Adipose tissue (tissue), 3 donors: ENCODE data around the gene SMIM5. TPM values are rescaled to one million over a fixed set of nuclear protein-coding genes. Genes with fewer than 3 reads are reported as not detected.

ENCODE experiments used
- H3K27ac ChIP-seq: one replicate; pipeline ENCODE4 v1.5.1; 2013; ENCODE audit warnings: low read depth, low read length
- WGBS, 3 donors: extraction: QIAGEN DNeasy Blood & Tissue Kit; methylation state at CpG; one replicate each; pipeline ENCODE4 v1.1.7; 2013; 5-methylcytosine and 5-hydroxymethylcytosine counted together
- polyA plus RNA-seq, 3 donors: library from polyadenylated mRNA; stranded (reverse); fragments of 200-250 nt; gene quantifications; one replicate each; pipeline ENCODE4 v1.2.3, GENCODE V29; 2013
- donor health status: healthy with polysubstance abuse.
- donor health status: Bipolar disorder and iron deficiency.
- donor health status: healthy.

The SMIM5 gene
- polyA plus RNA-seq, 3 donors: 0.67 to 1.5 (median 1.4) TPM

DNA sequence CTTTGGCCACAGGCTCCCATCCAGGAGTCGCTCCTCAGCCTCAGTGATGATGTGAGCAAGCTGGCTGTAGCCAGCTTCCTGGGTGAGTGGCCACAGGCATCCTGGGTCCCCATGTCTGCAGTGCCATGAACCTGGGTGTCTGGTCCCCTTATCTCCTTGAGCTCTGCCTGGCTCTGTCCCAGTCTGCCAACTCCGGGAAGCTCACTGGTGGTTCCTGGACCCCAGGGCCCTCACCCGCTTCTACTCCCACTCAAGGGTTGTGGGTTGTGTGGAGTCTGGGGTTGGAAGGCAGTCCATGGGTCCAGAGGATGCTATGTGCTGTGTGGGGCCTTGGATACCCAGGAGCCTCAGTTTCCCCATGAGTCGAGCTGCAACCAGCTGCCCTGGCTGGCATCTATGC lies 11.7 kb upstream of the SMIM5 start:
- WGBS, 3 donors: 67 to 94% (median 92%) methylated on average over 4 of the region's 4 CpGs
- no peak overlapping the region for H3K27ac ChIP-seq

DNA sequence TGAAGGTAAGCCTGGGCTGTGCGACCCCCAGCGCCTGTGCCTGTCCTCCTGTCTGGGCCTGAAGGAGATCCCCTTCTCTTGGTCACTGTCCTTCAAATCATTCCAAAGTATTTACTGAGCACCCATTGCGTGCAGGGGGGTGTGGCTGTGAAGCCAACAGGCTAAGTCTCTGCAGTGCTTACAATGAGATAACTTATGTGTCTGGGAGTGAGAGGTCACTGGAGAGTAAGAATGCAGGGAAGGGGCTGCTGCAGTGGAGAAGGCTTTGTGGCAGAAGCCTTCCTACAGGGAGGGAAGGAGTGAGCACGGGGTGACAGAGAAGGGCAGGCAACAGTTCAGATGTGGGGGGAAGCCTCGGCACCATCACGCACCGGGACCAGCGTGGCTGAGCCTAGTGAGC lies 11.2 kb upstream of the SMIM5 start:
- 80 to 84% (median 81%) methylated on average over 8 of the region's 8 CpGs for WGBS, 3 donors
- no peak overlapping the region for H3K27ac ChIP-seq

DNA sequence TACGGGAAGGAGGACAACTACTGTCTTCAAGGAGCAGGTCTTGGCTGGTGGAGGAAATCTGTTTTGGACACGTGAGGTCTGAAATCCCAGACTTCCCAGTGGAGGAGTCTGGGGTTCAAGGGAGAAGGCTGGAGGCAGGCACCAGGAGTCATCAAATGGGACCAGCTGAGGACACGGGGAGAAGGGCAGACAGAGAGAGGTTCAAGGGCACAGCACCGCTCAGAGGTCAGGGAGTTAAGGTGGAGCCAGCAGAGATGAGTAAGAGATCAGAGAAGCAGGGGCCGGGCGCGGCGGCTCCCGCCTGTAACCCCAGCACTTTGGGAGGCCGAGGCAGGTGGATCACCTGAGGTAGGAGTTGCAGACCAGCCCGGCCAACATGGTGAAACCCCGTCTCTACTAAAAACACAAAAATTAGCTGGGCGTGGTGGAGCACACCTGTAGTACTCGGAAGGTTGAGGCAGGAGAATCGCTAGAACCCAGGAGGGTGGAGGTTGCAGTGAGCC lies 10.4 kb upstream of the SMIM5 start:
- no peak overlapping the region for H3K27ac ChIP-seq
- WGBS, 3 donors: 77 to 94% (median 92%) methylated on average over 15 of the region's 15 CpGs

DNA sequence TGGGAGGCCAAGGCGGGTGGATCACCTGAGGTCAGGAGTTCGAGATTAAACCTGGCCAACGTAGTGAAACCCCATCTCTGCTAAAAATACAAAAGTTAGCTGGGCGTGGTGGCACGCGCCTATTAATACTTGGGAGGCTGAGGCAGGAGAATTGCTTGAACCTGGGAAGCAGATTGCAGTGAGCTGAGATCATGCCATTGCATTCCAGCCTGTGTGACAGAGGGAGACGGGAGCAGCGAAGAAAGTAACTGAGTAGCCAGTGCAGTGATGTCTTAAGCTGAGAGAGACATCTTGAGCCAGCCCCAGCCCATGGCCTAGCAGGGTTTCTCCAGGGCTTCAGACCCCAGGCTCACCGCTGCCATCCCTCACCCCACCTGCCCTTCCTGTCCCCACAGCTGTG lies 9.8 kb upstream of the SMIM5 start:
- 87 to 91% (median 89%) methylated on average over 9 of the region's 9 CpGs for WGBS, 3 donors
- H3K27ac ChIP-seq: no peak overlapping the region

DNA sequence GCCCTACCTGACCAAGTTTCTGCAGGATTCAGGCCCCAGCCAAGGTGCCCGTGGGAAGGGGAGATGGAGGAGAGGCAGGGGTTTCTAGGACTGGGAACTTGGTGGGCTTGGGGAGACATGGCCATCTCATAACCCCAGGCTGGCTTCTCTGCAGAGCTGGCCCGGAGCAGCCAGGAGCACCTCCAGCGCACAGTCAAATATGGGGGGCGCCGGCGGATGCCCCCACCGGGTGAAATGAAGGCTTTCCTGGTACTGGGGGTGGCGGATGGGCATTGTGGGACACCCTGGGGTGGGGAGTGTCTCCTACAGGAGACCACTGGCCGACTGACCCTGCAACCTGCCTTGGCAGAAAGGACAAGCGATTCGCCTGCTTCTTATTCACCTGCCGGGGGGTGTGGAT lies 9.2 kb upstream of the SMIM5 start:
- WGBS, 3 donors: 87 to 93% (median 93%) methylated on average over 12 of the region's 12 CpGs
- H3K27ac ChIP-seq: no peak overlapping the region

DNA sequence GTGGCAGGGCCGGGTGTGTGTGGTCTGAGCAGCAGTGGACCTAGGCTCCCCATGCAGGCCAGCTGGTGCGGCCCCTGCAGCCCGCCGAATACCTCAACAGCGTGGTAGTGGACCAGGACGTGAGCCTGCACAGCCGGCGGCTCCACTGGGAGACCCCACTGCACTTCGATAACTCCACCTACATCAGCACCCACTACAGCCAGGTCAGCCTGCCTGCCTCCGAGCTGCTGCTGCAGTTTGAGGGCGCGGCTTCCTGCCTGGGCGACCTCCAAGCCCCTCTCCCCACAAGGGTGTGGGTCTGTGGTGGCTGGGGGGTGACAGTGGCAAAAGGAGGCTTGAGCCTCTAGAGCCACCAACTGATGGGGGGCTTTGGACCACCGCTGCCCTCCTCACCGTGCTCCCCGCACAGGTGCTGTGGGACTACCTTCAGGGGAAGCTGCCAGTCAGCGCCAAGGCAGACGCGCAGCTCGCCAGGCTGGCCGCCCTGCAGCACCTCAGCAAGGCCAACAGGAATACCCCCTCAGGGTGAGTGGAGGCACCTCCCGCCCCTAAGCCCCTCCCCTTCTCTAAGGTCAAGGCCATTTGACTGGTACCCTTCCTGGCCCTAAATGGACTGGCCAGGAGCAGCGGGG lies 8.4 kb upstream of the SMIM5 start:
- no peak overlapping the region for H3K27ac ChIP-seq
- 87 to 91% (median 88%) methylated on average over 22 to 23 of the region's 23 CpGs for WGBS, 3 donors

DNA sequence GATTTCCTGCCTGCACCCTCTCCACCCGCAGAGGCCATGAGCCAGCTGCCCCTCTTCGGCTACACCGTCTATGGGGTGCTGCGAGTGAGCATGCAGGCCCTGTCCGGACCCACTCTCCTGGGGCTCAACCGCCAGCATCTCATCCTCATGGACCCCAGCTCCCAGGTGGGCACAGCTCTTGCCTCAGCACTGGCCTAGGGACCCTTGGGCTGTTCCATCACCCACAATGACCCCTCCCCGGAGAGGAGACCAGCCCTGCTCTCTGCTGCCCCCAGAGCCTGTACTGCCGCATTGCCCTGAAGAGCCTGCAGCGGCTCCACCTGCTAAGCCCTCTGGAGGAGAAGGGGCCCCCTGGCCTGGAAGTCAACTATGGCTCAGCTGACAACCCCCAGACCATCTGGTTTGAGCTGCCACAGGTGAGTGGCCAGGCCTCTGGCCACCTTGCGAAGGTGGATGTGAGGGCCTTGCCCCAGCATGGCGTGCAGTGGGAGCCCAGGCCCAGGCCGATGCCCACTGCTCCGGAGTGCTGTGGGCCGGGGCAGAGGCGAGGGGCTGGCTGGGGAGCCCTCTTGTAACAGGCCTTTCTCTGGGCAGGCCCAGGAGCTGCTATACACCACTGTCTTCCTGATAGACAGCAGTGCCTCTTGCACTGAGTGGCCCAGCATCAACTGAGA lies 7.3 kb upstream of the SMIM5 start:
- H3K27ac ChIP-seq: no peak overlapping the region
- 80 to 86% (median 81%) methylated on average over 13 to 15 of the region's 15 CpGs for WGBS, 3 donors

DNA sequence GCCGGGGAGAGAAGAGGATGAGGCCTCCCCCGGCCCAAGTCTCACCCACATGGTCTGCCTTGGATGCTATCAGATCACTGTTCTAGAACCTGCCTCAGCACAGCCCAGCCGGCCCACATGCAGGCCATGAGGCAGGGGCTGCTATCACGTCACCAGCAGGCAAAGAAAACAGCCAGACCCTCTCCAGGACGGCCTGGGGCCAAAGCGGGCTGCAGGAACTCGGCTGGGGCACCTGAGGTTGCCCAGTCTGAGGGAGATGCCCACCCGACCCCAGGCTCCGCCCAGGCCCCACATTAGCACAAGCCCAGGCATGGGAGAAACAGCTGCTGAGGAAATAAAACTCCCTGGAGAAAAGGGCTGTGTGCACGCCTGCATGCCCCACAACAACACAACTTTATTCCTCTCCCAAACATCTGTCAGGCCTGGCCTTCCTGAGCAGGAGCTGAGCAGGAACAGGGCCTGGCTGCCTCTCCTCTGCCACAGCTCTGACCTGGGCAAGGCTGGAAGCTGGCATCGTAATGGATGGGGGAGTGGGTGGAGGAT lies 6.7 kb upstream of the SMIM5 start:
- WGBS, 3 donors: 76 to 83% (median 81%) methylated on average over 10 to 11 of the region's 11 CpGs
- H3K27ac ChIP-seq: no peak overlapping the region

DNA sequence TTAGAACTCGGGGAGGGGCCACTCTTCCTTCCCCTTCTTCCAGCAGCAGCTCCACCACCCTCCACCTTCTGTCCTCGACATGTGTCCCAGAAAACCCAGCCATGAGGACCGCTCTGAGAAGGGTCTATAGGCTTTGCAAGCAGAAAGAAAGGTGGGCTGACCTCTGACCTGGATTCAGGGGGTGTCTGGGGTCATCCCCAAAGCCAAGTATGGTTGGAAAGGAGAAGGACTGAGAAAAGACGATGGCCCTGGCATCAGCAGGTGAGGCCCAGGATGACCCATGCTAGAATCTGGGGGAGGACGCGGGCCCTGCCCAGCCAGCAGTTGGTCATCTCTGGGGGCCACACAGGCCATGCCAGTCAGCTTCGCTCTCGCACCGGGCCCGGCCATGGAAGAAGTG lies 6.1 kb upstream of the SMIM5 start:
- 91 to 98% (median 92%) methylated on average over 9 to 10 of the region's 10 CpGs for WGBS, 3 donors
- no peak overlapping the region for H3K27ac ChIP-seq

DNA sequence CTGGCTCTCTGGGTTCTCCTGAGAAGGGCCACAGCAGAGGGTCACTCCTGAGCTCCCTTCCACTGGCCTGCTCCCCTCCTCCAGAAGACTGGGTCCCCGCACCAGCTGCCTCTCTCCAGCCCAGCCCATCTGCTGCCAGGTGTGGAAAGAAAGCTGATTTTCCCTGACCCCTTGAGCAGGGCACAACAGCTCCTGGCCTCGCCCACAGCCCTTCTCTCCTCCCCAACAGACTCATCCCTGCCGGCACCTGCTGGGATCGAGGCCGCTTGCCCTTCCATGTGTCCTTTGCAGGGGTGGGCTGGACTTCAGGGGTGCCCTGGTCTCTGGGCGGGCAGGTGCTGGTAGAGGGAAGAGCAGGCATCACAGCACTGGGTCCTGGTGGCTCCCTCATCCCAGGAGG lies 4.8 kb upstream of the SMIM5 start:
- WGBS, 3 donors: 84 to 89% (median 86%) methylated on average over 6 of the region's 6 CpGs
- no peak overlapping the region for H3K27ac ChIP-seq

DNA sequence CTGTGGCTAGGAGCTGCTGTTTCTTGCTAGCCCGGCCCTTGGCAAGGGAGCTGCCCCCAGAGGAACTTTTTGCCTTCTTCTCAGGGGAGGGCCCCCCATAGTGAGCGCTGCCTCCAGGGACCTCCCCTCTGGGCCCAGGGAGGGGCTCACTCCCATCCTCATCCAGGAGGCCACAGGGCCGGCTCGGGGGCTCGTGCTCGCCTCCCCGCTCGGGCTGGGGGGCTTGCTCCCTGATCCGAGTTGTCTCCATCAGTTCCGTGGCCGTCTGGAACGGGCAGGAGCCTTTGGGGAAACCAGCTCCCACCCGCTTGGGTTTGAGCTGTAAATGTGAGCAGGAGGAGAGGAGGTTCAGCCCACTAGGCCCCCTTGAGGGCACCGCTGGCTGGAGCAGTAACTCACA lies 4.1 kb upstream of the SMIM5 start:
- WGBS, 3 donors: 72 to 86% (median 79%) methylated on average over 14 of the region's 14 CpGs
- H3K27ac ChIP-seq: no peak overlapping the region

DNA sequence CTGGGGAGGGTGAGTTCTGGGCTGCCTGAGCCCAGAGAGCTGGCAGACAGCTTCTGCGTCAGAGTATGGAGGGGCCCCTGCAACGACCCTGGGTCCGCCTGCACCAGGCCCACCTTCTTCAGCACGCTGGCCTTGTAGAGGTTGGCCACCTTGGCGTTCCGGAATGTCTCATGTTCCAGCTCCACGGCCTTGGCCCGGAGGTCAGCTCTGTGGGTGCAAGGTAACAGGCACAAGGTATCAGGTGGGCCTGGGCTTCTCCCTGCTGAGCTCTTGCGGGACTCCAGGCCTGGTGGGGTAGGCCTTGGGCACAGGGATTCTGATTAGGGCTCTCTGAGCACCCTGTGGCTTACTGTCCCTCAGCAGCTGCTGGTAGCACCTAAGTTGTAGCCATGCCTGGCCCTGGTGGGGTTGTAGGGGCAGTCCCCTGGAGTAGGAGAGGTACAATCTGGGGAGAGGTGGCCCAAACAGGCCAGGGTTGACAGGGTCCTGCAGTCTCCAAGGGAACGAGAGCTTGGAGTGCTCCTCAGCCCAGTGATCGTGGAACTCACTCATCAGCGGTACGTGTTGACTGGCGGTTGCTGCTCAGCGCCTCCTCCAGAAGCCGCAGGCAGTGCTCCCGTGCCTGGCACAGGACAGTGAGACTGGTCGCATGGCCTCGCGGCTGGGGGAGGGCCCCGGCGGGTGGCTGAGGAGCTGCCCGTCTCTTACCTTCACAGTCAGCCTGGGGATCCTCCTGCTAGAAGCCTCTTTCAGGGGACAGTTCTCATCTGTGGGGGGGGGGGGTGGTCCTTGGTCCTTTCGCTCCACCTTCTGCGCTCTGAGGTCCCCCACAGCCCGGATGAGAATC lies 2.9 kb upstream of the SMIM5 start:
- no peak overlapping the region for H3K27ac ChIP-seq
- WGBS, 3 donors: 82 to 85% (median 85%) methylated on average over 25 to 26 of the region's 26 CpGs

DNA sequence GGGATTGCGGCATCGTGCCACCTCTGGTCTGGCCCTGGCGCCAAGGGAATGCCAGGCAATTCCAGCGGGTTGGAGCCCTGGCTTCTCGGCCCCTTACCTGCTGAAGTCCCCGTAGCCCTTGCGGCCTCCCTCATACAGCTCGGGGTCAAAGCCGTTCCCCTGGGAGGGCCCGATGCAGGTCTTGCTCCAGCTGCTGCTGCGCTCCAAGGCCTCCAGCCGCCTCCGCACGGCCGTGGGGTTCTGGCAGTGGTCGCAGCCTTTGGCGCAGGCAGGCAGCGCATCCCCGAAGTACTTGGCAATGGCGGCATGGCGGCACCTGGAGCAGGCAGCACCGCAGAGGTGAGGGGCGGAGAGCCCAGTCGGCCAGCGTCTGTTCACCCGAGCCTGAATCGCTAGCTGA lies 1.9 kb upstream of the SMIM5 start:
- no peak overlapping the region for H3K27ac ChIP-seq
- 89 to 94% (median 93%) methylated on average over 27 of the region's 27 CpGs for WGBS, 3 donors

DNA sequence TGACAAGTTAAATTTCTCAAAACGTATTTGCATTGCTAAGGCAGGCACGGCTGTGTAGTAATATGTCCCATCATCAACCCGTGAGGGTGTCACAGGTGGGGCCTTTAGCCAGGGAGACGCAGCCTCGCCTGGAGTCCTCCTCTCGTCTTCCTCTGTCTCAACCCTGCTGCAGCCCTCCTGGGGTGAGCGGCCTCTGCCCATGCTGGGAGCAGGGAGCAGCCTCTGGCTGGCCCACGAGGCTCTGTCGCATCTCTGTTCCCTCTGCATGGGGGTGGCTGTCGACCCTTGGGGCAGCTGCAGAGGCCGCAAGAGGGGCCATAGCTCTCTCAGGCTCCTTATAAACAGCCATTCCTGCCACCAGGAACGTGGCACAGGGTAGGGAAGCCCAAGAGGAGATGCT lies 806 bp upstream of the SMIM5 start:
- WGBS, 3 donors: 76 to 79% (median 76%) methylated on average over 12 of the region's 12 CpGs
- no peak overlapping the region for H3K27ac ChIP-seq

DNA sequence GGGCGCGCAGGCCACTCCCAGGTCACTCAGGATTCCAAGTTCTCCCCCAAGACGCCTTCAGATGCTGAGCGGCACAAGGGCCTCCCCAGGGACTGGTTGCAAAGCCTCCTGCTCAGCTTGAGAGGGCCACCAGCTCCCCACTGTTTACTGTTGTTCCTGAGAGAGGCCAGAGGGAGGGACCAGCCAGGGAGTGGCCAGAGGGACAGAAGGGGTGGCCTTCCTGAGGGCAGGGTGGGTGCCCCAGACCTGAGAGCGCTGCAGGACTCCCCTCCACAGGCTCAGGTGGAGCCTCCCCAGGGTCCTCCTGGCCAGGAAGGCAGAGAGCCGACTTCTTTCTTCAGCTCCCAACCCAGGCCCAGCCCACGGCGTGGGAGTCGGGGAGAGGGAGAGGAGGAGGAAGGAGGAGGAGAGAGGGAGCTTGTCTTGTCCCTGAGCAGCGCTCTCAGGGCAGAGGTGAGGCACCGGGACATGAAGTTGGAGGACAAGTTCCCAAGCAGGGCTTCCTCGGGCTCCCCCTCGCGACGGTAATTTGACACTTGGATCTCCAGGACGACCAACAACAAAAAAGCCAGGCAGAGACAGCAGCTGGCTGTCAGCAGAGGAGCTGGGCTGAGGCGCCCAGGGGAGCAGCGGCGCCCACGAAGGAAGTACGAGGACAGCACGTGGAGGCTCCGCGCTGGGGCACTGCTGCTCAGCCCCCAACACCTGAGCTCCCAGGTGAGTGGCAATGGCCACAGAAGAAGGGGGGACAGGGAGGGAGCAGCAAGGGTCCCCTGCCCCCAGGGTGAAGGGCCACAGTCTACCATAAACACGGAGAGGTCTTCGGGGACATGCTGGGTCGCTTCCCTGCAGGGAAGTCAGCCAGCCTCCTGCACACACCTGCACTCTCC lies 497 bp downstream of the SMIM5 start:
- 11 to 16% (median 15%) methylated on average over 27 of the region's 27 CpGs for WGBS, 3 donors

DNA sequence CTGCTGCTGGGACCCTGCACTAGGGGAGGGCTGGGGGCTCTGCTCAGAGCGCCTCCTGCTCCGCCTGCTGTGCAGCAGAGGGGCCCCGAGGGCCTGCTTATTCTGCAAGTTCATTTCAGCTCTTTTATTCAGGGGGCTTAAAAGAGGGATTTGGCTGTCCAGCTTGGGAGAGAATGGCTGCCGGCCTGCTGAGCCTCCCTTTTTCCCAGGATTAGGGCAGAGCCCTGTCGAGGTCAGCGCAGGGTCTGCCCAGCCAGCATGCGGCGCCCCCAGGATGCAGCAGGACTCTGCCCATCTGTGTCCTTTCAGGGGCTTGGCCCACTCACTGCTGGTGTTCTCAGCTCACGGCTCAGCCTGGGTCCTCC lies 1.1 kb downstream of the SMIM5 start:
- no peak overlapping the region for H3K27ac ChIP-seq

More for the DNA sequence above, 497 bp downstream of the SMIM5 start:
- H3K27ac ChIP-seq: no peak overlapping the region

DNA sequence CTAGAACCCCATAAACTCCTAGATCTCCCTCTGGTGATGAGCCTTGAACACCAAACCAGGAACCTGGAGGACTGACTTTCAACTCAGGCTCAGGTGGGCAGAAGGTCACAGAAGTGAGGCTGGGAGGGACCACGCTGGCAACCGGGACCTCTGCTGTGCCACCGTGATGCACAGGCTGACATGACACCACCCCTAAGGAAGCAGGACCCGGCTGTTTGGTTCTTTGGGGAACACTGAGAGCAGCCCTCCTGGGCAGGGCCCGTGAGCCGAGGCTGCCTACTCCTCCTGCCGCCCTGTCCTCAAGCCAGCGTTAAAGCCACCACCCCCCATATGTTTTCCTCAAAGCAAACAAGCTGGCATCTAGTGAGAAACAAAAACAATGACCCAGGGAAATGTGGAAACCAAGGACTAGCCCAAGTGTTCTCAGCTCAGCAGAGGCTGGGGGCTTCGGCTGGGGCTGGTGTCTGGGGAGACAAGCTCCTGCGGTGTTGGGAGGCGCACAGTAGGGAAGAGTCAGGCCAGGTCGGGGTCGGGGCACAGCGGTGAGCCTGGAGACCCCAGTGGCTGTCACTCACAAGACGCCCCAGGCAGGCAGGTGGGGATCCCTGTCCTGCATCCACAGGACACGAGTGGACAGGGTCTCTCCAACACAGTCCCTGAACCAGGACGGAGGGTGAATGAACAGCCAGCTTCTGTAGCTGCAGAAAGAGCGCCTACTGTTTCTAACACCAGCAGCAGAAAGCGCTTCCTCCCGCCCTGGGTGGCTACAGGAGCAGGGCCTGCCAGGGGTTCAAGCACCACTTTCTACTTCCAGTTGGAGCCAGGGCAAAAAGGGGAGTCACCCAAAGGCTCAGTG lies 1.7 kb downstream of the SMIM5 start:
- H3K27ac ChIP-seq: no peak overlapping the region
- 83 to 90% (median 84%) methylated on average over 20 of the region's 20 CpGs for WGBS, 3 donors

More for the DNA sequence above, 1.1 kb downstream of the SMIM5 start:
- WGBS, 3 donors: 83 to 90% (median 87%) methylated on average over 9 of the region's 9 CpGs
